Measurements from ENCODE around the gene SP140.

Gene SP140

GRCh38 chr2:230312638-230313037 is 87.1 kb downstream of the SP140 start:
- Histone ChIP-seq H4K91ac (ENCODE audit: low read length) (no peak overlapping the region), H3K4me3 (ENCODE audit: insufficient read depth in 1 of 2, low read depth in 1 of 2, low read length in 2 of 2) (no peak overlapping the region), H3K14ac (ENCODE audit: low read length in 2 of 2) (no peak overlapping the region), H3K4me1 (ENCODE audit: control insufficient read depth, insufficient read depth, low read depth, low read length) (peaks cover 9% of the 10 kb centered on the region), H3K4me2 (ENCODE audit: low read length, poor library complexity, severe bottlenecking) (no peak overlapping the region), H2BK5ac (ENCODE audit: low read depth, low read length, poor library complexity, severe bottlenecking) (no peak overlapping the region), H3K23ac (ENCODE audit: low read length in 2 of 2) (no peak overlapping the region), H3K36me3 (ENCODE audit: control insufficient read depth in 1 of 2, insufficient read depth in 2 of 2, low read depth in 1 of 2, low read length in 2 of 2) (no peaks in the 10 kb centered on the region), H3K27ac (ENCODE audit: low read length, poor library complexity, severe bottlenecking) (no peak overlapping the region), H3K9ac (ENCODE audit: low read length) (no peak overlapping the region), H2BK15ac (ENCODE audit: low read depth, poor library complexity, severe bottlenecking) (no peak overlapping the region), H4K8ac (ENCODE audit: low read length) (no peak overlapping the region), H2BK12ac (ENCODE audit: low read length in 2 of 2) (no peak overlapping the region), H2AK5ac (ENCODE audit: low read length, severe bottlenecking) (no peak overlapping the region), H2AFZ (ENCODE audit: low read depth, low read length) (no peak overlapping the region), H3K79me1 (replicated peaks; ENCODE audit: low read length, poor library complexity, severe bottlenecking) (no peaks in the 10 kb centered on the region), H3K27me3 (ENCODE audit: control insufficient read depth in 1 of 2, insufficient read depth in 1 of 2, low read length in 2 of 2) (no peaks in the 10 kb centered on the region), H3K18ac (ENCODE audit: low read depth in 1 of 2, low read length in 2 of 2) (no peak overlapping the region), H3K9me3 (ENCODE audit: control insufficient read depth, low read length) (no peaks in the 10 kb centered on the region), H3K4ac (ENCODE audit: low read depth in 1 of 2, low read length in 2 of 2) (no peak overlapping the region), H2BK120ac (ENCODE audit: low read depth, low read length) (no peak overlapping the region)
- WGBS: 39% methylated on average over 2 of the region's 2 CpGs
- no peak for DNase-seq

GRCh38 chr2:230317366-230317765 is 91.8 kb downstream of the SP140 start:
- Histone ChIP-seq H3K9me3 (ENCODE audit: control insufficient read depth, low read length) (peaks cover 4% of the 10 kb centered on the region), H3K18ac (ENCODE audit: low read depth in 1 of 2, low read length in 2 of 2) (no peak overlapping the region), H3K4me2 (ENCODE audit: low read length, poor library complexity, severe bottlenecking) (no peak overlapping the region), H3K23ac (ENCODE audit: low read length in 2 of 2) (no peak overlapping the region), H3K27me3 (ENCODE audit: control insufficient read depth in 1 of 2, insufficient read depth in 1 of 2, low read length in 2 of 2) (no peaks in the 10 kb centered on the region), H2AK5ac (ENCODE audit: low read length, severe bottlenecking) (no peak overlapping the region), H2BK5ac (ENCODE audit: low read depth, low read length, poor library complexity, severe bottlenecking) (no peak overlapping the region), H3K79me1 (replicated peaks; ENCODE audit: low read length, poor library complexity, severe bottlenecking) (no peaks in the 10 kb centered on the region), H3K4me3 (ENCODE audit: insufficient read depth in 1 of 2, low read depth in 1 of 2, low read length in 2 of 2) (no peak overlapping the region), H4K8ac (ENCODE audit: low read length) (no peak overlapping the region), H2AFZ (ENCODE audit: low read depth, low read length) (no peak overlapping the region), H3K9ac (ENCODE audit: low read length) (no peak overlapping the region), H2BK120ac (ENCODE audit: low read depth, low read length) (no peak overlapping the region), H2BK12ac (ENCODE audit: low read length in 2 of 2) (no peak overlapping the region), H4K91ac (ENCODE audit: low read length) (no peak overlapping the region), H3K27ac (ENCODE audit: low read length, poor library complexity, severe bottlenecking) (no peak overlapping the region), H3K4ac (ENCODE audit: low read depth in 1 of 2, low read length in 2 of 2) (no peak overlapping the region), H3K4me1 (ENCODE audit: control insufficient read depth, insufficient read depth, low read depth, low read length) (peaks cover 8% of the 10 kb centered on the region), H3K36me3 (ENCODE audit: control insufficient read depth in 1 of 2, insufficient read depth in 2 of 2, low read depth in 1 of 2, low read length in 2 of 2) (no peaks in the 10 kb centered on the region), H3K14ac (ENCODE audit: low read length in 2 of 2) (no peak overlapping the region), H2BK15ac (ENCODE audit: low read depth, poor library complexity, severe bottlenecking) (no peak overlapping the region)
- no peak for DNase-seq
- 83% methylated on average over 3 of the region's 3 CpGs for WGBS

GRCh38 chr2:230318190-230319121 is 92.9 kb downstream of the SP140 start:
- WGBS: 75% methylated on average over 6 of the region's 6 CpGs
- H4K91ac ChIP-seq (ENCODE audit: low read length): no peak overlapping the region
- H3K9ac ChIP-seq (ENCODE audit: low read length): no peak overlapping the region
- H3K4me1 ChIP-seq (ENCODE audit: control insufficient read depth, insufficient read depth, low read depth, low read length): peaks cover 8% of the 10 kb centered on the region
- no peak overlapping the region for H2AFZ ChIP-seq (ENCODE audit: low read depth, low read length)
- no peaks in the 10 kb centered on the region for H3K36me3 ChIP-seq (ENCODE audit: control insufficient read depth in 1 of 2, insufficient read depth in 2 of 2, low read depth in 1 of 2, low read length in 2 of 2)
- H2AK5ac ChIP-seq (ENCODE audit: low read length, severe bottlenecking): no peak overlapping the region
- no peak overlapping the region for H2BK5ac ChIP-seq (ENCODE audit: low read depth, low read length, poor library complexity, severe bottlenecking)
- H3K27me3 ChIP-seq (ENCODE audit: control insufficient read depth in 1 of 2, insufficient read depth in 1 of 2, low read length in 2 of 2): no peaks in the 10 kb centered on the region
- DNase-seq: no peak
- no peak overlapping the region for H2BK12ac ChIP-seq (ENCODE audit: low read length in 2 of 2)
- no peak overlapping the region for H3K4me3 ChIP-seq (ENCODE audit: insufficient read depth in 1 of 2, low read depth in 1 of 2, low read length in 2 of 2)
- H4K8ac ChIP-seq (ENCODE audit: low read length): no peak overlapping the region
- H2BK15ac ChIP-seq (ENCODE audit: low read depth, poor library complexity, severe bottlenecking): no peak overlapping the region
- H3K18ac ChIP-seq (ENCODE audit: low read depth in 1 of 2, low read length in 2 of 2): no peak overlapping the region
- no peak overlapping the region for H3K23ac ChIP-seq (ENCODE audit: low read length in 2 of 2)
- no peak overlapping the region for H3K27ac ChIP-seq (ENCODE audit: low read length, poor library complexity, severe bottlenecking)
- no peak overlapping the region for H3K4ac ChIP-seq (ENCODE audit: low read depth in 1 of 2, low read length in 2 of 2)
- no peaks in the 10 kb centered on the region for H3K79me1 ChIP-seq (replicated peaks; ENCODE audit: low read length, poor library complexity, severe bottlenecking)
- H3K14ac ChIP-seq (ENCODE audit: low read length in 2 of 2): no peak overlapping the region
- H3K9me3 ChIP-seq (ENCODE audit: control insufficient read depth, low read length): peaks cover 12% of the 10 kb centered on the region
- H2BK120ac ChIP-seq (ENCODE audit: low read depth, low read length): no peak overlapping the region
- H3K4me2 ChIP-seq (ENCODE audit: low read length, poor library complexity, severe bottlenecking): no peak overlapping the region

- no peak overlapping the region for H2BK5ac ChIP-seq (ENCODE audit: low read depth, low read length, poor library complexity, severe bottlenecking)
- H3K4ac ChIP-seq (ENCODE audit: low read depth in 1 of 2, low read length in 2 of 2): no peak overlapping the region
- H3K9ac ChIP-seq (ENCODE audit: low read length): no peak overlapping the region
- H3K27me3 ChIP-seq (ENCODE audit: control insufficient read depth in 1 of 2, insufficient read depth in 1 of 2, low read length in 2 of 2): no peaks in the 10 kb centered on the region
- no peak overlapping the region for H4K8ac ChIP-seq (ENCODE audit: low read length)
- no peak overlapping the region for H3K4me3 ChIP-seq (ENCODE audit: insufficient read depth in 1 of 2, low read depth in 1 of 2, low read length in 2 of 2)
- no peak overlapping the region for H2BK120ac ChIP-seq (ENCODE audit: low read depth, low read length)
- H2BK15ac ChIP-seq (ENCODE audit: low read depth, poor library complexity, severe bottlenecking): no peak overlapping the region
- H3K23ac ChIP-seq (ENCODE audit: low read length in 2 of 2): no peak overlapping the region
- peak overlapping the region in 1 of 2 experiments; percentile 16 for H3K18ac ChIP-seq (ENCODE audit: low read depth in 1 of 2, low read length in 2 of 2)
- DNase-seq: no peak
- no peaks in the 10 kb centered on the region for H3K79me1 ChIP-seq (replicated peaks; ENCODE audit: low read length, poor library complexity, severe bottlenecking)
- no peak overlapping the region for H4K91ac ChIP-seq (ENCODE audit: low read length)
- WGBS: 93% methylated on average over 5 of the region's 5 CpGs
- H3K36me3 ChIP-seq (ENCODE audit: control insufficient read depth in 1 of 2, insufficient read depth in 2 of 2, low read depth in 1 of 2, low read length in 2 of 2): no peaks in the 10 kb centered on the region
- H2BK12ac ChIP-seq (ENCODE audit: low read length in 2 of 2): no peak overlapping the region
- no peak overlapping the region for H3K14ac ChIP-seq (ENCODE audit: low read length in 2 of 2)
- H3K9me3 ChIP-seq (ENCODE audit: control insufficient read depth, low read length): peaks cover 14% of the 10 kb centered on the region
- no peak overlapping the region for H2AFZ ChIP-seq (ENCODE audit: low read depth, low read length)
- no peak overlapping the region for H3K4me2 ChIP-seq (ENCODE audit: low read length, poor library complexity, severe bottlenecking)
- no peak overlapping the region for H3K27ac ChIP-seq (ENCODE audit: low read length, poor library complexity, severe bottlenecking)
- peaks cover 8% of the 10 kb centered on the region for H3K4me1 ChIP-seq (ENCODE audit: control insufficient read depth, insufficient read depth, low read depth, low read length)
- no peak overlapping the region for H2AK5ac ChIP-seq (ENCODE audit: low read length, severe bottlenecking)
Observed at GRCh38 chr2:230319211-230319862, 93.8 kb downstream of the SP140 start.

Data from mesenchymal stem cell (in vitro differentiated cells and primary cell).